H1 (cell line): ENCODE results near the gene SCRN3. TPM values are rescaled to one million over a fixed set of nuclear protein-coding genes. Genes with fewer than 3 reads are reported as not detected.

Experiments
- CTCF ChIA-PET: fragments of 300-600 bp; sonication (Branson Sonifier 250); formaldehyde crosslinking; loops from one replicate; lab custom pipeline; 2021; ENCODE audit not compliant: partially characterized antibody; lab: Charles Lee
- POLR2A ChIA-PET: fragments of 300-600 bp; sonication (Branson Sonifier 250); formaldehyde crosslinking; loops from one replicate; lab custom pipeline; 2021; ENCODE audit warnings: inconsistent platforms; ENCODE audit not compliant: partially characterized antibody; lab: Charles Lee
- DNase-seq, 2 experiments: peaks; one replicate each; pipeline versions ENCODE4 v3.0.0 to v3.0.0-alpha.2; 2010 to 2022; ENCODE audit warnings: low spot score in 2 of 2, low read depth in 1 of 2, mixed read lengths in 1 of 2
- FAIRE-seq: peaks from 2 replicates; lab custom pipeline; 2011; peaks lifted over from hg19 to GRCh38; lab: Jason Lieb, UNC
- H2AFZ ChIP-seq: 2 replicates; pipeline ENCODE4 v1.8.1; 2012; ENCODE audit warnings: low read length, inconsistent platforms
- H2AK5ac ChIP-seq: 2 replicates; pipeline ENCODE4 v1.6.1; 2013; ENCODE audit warnings: low read depth, low read length
- H2BK120ac ChIP-seq: replicated peaks from 2 replicates; pipeline ENCODE3; 2013; ENCODE audit warnings: low read depth, low read length, inconsistent platforms
- H2BK12ac ChIP-seq: 2 replicates; pipeline ENCODE4 v1.6.1; 2013; ENCODE audit warnings: low read depth, low read length
- H2BK15ac ChIP-seq: 2 replicates; pipeline ENCODE4 v1.6.1; 2013; ENCODE audit warnings: low read length
- H2BK20ac ChIP-seq: 2 replicates; pipeline ENCODE4 v1.6.1; 2013; ENCODE audit warnings: low read length
- H2BK5ac ChIP-seq: 2 replicates; pipeline ENCODE4 v1.6.1; 2013; ENCODE audit warnings: low read depth, low read length
- H3K14ac ChIP-seq: 2 replicates; pipeline ENCODE4 v1.6.1; 2013; ENCODE audit warnings: inconsistent platforms; ENCODE audit not compliant: insufficient read length
- H3K18ac ChIP-seq: 2 replicates; pipeline ENCODE4 v1.6.1; 2013; ENCODE audit warnings: low read length; ENCODE audit errors: extremely low read depth
- H3K23ac ChIP-seq: 2 replicates; pipeline ENCODE4 v1.6.1; 2013; ENCODE audit warnings: inconsistent platforms; ENCODE audit not compliant: insufficient read length
- H3K23me2 ChIP-seq: 2 replicates; pipeline ENCODE4 v1.6.1; 2013; ENCODE audit warnings: low read depth, low read length
- H3K27ac ChIP-seq: 2 replicates; pipeline ENCODE4 v1.6.1; 2011; ENCODE audit warnings: low read depth, low read length, inconsistent platforms
- H3K27me3 ChIP-seq, 4 experiments: replicated peaks in 1 of 4; 1 replicate in 1 of 4; 2 replicates in 3 of 4; pipeline versions ENCODE4 v1.6.1 to v1.8.1; 2011 to 2013; ENCODE audit warnings: low read length in 3 of 4, mild to moderate bottlenecking in 3 of 4, inconsistent platforms in 2 of 4, mixed read lengths in 2 of 4, moderate library complexity in 1 of 4; ENCODE audit not compliant: control insufficient read depth in 3 of 4, insufficient read depth in 3 of 4; ENCODE audit errors: extremely low read depth in 1 of 4
- H3K36me3 ChIP-seq, 4 experiments: 2 replicates each; pipeline versions ENCODE4 v1.6.1 to v1.8.1; 2011 to 2013; ENCODE audit warnings: mild to moderate bottlenecking in 4 of 4, low read length in 3 of 4, moderate library complexity in 2 of 4, control low read depth in 1 of 4, inconsistent platforms in 1 of 4; ENCODE audit not compliant: insufficient read depth in 4 of 4, control insufficient read depth in 2 of 4
- H3K4ac ChIP-seq: replicated peaks from 2 replicates; pipeline ENCODE3; 2013; ENCODE audit warnings: low read length, low read depth, mixed read lengths, inconsistent platforms; ENCODE audit not compliant: insufficient read length
- H3K4me1 ChIP-seq, 4 experiments: replicated peaks in 1 of 4; 1 replicate in 1 of 4; 2 replicates in 3 of 4; pipeline versions ENCODE4 v1.6.1 to v1.8.1; 2011 to 2013; ENCODE audit warnings: low read length in 3 of 4, inconsistent platforms in 2 of 4, mixed read lengths in 1 of 4; ENCODE audit not compliant: insufficient read depth in 4 of 4, control insufficient read depth in 3 of 4
- H3K4me2 ChIP-seq, 2 experiments: 2 replicates each; pipeline versions ENCODE4 v1.6.1 to v1.8.1; 2011 to 2013; ENCODE audit warnings: low read depth in 2 of 2, low read length in 2 of 2, control low read depth in 1 of 2, inconsistent platforms in 1 of 2, mild to moderate bottlenecking in 1 of 2; ENCODE audit not compliant: insufficient read depth in 1 of 2
- H3K4me3 ChIP-seq, 4 experiments: fragments of 200-600, 300-600 bp in 1 of 4; sonication (generic), shearing (Covaris generic), sonication (Bioruptor Twin) in 1 of 4; 2 replicates each; pipeline versions ENCODE4 v1.5.1 to v1.8.1; 2011 to 2016; ENCODE audit warnings: low read length in 4 of 4, low read depth in 3 of 4, control low read depth in 2 of 4, inconsistent platforms in 2 of 4, mild to moderate bottlenecking in 2 of 4, mixed read lengths in 1 of 4, moderate library complexity in 1 of 4; ENCODE audit not compliant: insufficient read depth in 2 of 4; ENCODE audit errors: extremely low read depth in 1 of 4
- H3K56ac ChIP-seq: replicated peaks from 2 replicates; pipeline ENCODE3; 2013; ENCODE audit warnings: low read depth, mild to moderate bottlenecking, mixed read lengths, low read length, inconsistent platforms; ENCODE audit not compliant: insufficient read length
- H3K79me1 ChIP-seq: 2 replicates; pipeline ENCODE4 v1.6.1; 2013; ENCODE audit warnings: low read depth, low read length, control low read depth
- H3K79me2 ChIP-seq, 2 experiments: 2 replicates each; pipeline versions ENCODE4 v1.6.1 to v1.8.1; 2012 to 2013; ENCODE audit warnings: low read length in 2 of 2, mild to moderate bottlenecking in 2 of 2, inconsistent platforms in 1 of 2; ENCODE audit not compliant: insufficient read depth in 2 of 2, control insufficient read depth in 1 of 2
- H3K9ac ChIP-seq, 4 experiments: replicated peaks in 1 of 4; 1 replicate in 1 of 4; 2 replicates in 3 of 4; pipeline versions ENCODE4 v1.6.1 to v1.8.1; 2011 to 2013; ENCODE audit warnings: low read depth in 3 of 4, low read length in 3 of 4, control low read depth in 2 of 4, mild to moderate bottlenecking in 2 of 4, moderate library complexity in 2 of 4, inconsistent platforms in 1 of 4; ENCODE audit errors: extremely low read depth in 1 of 4
- H3K9me3 ChIP-seq, 2 experiments: 2 replicates each; pipeline versions ENCODE4 v1.6.1 to v1.8.1; 2012 to 2013; ENCODE audit warnings: mild to moderate bottlenecking in 2 of 2, moderate library complexity in 2 of 2, control low read depth in 1 of 2, inconsistent platforms in 1 of 2, low read depth in 1 of 2, low read length in 1 of 2, mixed read lengths in 1 of 2; ENCODE audit not compliant: insufficient read depth in 2 of 2
- H4K20me1 ChIP-seq, 2 experiments: replicated peaks in 1 of 2; 2 replicates each; pipeline versions ENCODE3 to v1.8.1; 2011 to 2013; ENCODE audit warnings: inconsistent platforms in 2 of 2, low read length in 2 of 2, mild to moderate bottlenecking in 1 of 2; ENCODE audit not compliant: insufficient read depth in 2 of 2, control insufficient read depth in 1 of 2
- H4K5ac ChIP-seq: 2 replicates; pipeline ENCODE4 v1.6.1; 2013; ENCODE audit warnings: low read length, low read depth, mixed read lengths, inconsistent platforms; ENCODE audit not compliant: insufficient read length
- H4K8ac ChIP-seq: 2 replicates; pipeline ENCODE4 v1.8.0; 2013; ENCODE audit warnings: mild to moderate bottlenecking, moderate library complexity, low read length, inconsistent platforms; ENCODE audit not compliant: insufficient read depth; ENCODE audit errors: extremely low read depth
- H4K91ac ChIP-seq: replicated peaks from 2 replicates; pipeline ENCODE3; 2013; ENCODE audit warnings: low read length, mixed read lengths, inconsistent platforms; ENCODE audit not compliant: insufficient read length
- ASH2L ChIP-seq: fragments of 200-600, 300-600 bp; sonication (generic); IDR thresholded peaks from one replicate; pipeline ENCODE4 v1.7.1; 2017; ENCODE audit warnings: low read length
- ATF3 ChIP-seq: IDR thresholded peaks from 2 replicates; pipeline ENCODE4 v1.6.1; 2011; ENCODE audit warnings: low read depth, mild to moderate bottlenecking, low read length; ENCODE audit not compliant: insufficient read depth
- CBX5 ChIP-seq: fragments of 300-800, 300-1000 bp; sonication (generic); IDR thresholded peaks from 2 replicates; pipeline ENCODE4 v1.7.1; 2016; ENCODE audit warnings: antibody characterized with exemption, low read length, low read depth
- CHD2 ChIP-seq: IDR thresholded peaks from 2 replicates; pipeline ENCODE4 v1.6.1; 2012; ENCODE audit warnings: low read length, improper control_type of control experiment
- PHF8 ChIP-seq: fragments of 200-600 bp; sonication (generic); conservative IDR thresholded peaks from 2 replicates; pipeline ENCODE4 v1.7.1; 2012; ENCODE audit warnings: low read depth, mild to moderate bottlenecking, inconsistent platforms, low read length, moderate library complexity
- POLR2AphosphoS5 ChIP-seq: IDR thresholded peaks from 2 replicates; pipeline ENCODE4 v1.6.1; 2011; ENCODE audit warnings: low read depth, low read length
- POU5F1 ChIP-seq: IDR thresholded peaks from 2 replicates; pipeline ENCODE4 v1.6.1; 2011; ENCODE audit warnings: low read depth, mild to moderate bottlenecking, low read length, moderate library complexity
- RBBP5 ChIP-seq: IDR thresholded peaks from 2 replicates; pipeline ENCODE4 v1.7.1; 2012; ENCODE audit warnings: low read depth, mild to moderate bottlenecking, inconsistent platforms, low read length, moderate library complexity, borderline replicate concordance
- RXRA ChIP-seq: IDR thresholded peaks from 2 replicates; pipeline ENCODE4 v1.6.1; 2011; ENCODE audit warnings: low read depth, mild to moderate bottlenecking, low read length, moderate library complexity; ENCODE audit not compliant: insufficient read depth
- SRF ChIP-seq: IDR thresholded peaks from 2 replicates; pipeline ENCODE4 v1.6.1; 2011; ENCODE audit warnings: mild to moderate bottlenecking, low read depth, low read length, moderate library complexity
- SUZ12 ChIP-seq: fragments of 200-600 bp; sonication (generic); IDR thresholded peaks from 2 replicates; pipeline ENCODE4 v1.6.1; 2012; ENCODE audit warnings: mild to moderate bottlenecking, inconsistent platforms, low read length, moderate library complexity, mixed read lengths
- TCF12 ChIP-seq: IDR thresholded peaks from 2 replicates; pipeline ENCODE4 v1.6.1; 2011; ENCODE audit warnings: low read depth, mild to moderate bottlenecking, low read length
- YY1 ChIP-seq: IDR thresholded peaks from 2 replicates; pipeline ENCODE4 v1.6.1; 2011; ENCODE audit warnings: low read depth, mild to moderate bottlenecking, low read length
- WGBS, 2 experiments: shearing (Covaris generic) in 1 of 2; methylation state at CpG; one replicate each; pipeline versions ENCODE4 v1.1.6 to v1.1.7; 2013 to 2015; ENCODE audit warnings: low lambda C conversion rate in 2 of 2, mixed read lengths in 2 of 2, inconsistent platforms in 1 of 2, low coverage in 1 of 2, missing lambda C conversion rate in 1 of 2; ENCODE audit not compliant: insufficient replicate concordance in 2 of 2, insufficient coverage in 1 of 2, insufficient read length in 1 of 2; ENCODE audit errors: extremely low coverage in 1 of 2, missing lambda C conversion rate in 1 of 2; 5-methylcytosine and 5-hydroxymethylcytosine counted together
- polyA plus RNA-seq, 7 experiments: library from polyadenylated mRNA; depleted of rRNA in 3 of 7; stranded (reverse) in 5 of 7; unstranded in 2 of 7; fragments of >200 nt in 5 of 7; fragments of 200-250 nt in 2 of 7; gene quantifications; 1 replicate in 5 of 7; 2 replicates in 1 of 7; 4 replicates in 1 of 7; pipeline versions ENCODE4 v1.2.1 to v1.2.3, GENCODE V29; 2011 to 2013; ENCODE audit warnings: missing spikeins in 2 of 7, mixed read lengths in 2 of 7
- total RNA-seq: library from RNA; stranded (reverse); fragmentation: NEBNext Ultra II Directional; extraction: Animal tissue kit (Norgen Biotek cat#: 25700); gene quantifications from 2 replicates; pipeline ENCODE4 v1.2.1, GENCODE V29; 2021

SCRN3 gene
- total and polyA plus RNA-seq, 2 of the 8 experiments (the other 6 are each of a cell fraction or from before 2014, with no cell fraction given): 7.4 to 7.8 TPM

DNA sequence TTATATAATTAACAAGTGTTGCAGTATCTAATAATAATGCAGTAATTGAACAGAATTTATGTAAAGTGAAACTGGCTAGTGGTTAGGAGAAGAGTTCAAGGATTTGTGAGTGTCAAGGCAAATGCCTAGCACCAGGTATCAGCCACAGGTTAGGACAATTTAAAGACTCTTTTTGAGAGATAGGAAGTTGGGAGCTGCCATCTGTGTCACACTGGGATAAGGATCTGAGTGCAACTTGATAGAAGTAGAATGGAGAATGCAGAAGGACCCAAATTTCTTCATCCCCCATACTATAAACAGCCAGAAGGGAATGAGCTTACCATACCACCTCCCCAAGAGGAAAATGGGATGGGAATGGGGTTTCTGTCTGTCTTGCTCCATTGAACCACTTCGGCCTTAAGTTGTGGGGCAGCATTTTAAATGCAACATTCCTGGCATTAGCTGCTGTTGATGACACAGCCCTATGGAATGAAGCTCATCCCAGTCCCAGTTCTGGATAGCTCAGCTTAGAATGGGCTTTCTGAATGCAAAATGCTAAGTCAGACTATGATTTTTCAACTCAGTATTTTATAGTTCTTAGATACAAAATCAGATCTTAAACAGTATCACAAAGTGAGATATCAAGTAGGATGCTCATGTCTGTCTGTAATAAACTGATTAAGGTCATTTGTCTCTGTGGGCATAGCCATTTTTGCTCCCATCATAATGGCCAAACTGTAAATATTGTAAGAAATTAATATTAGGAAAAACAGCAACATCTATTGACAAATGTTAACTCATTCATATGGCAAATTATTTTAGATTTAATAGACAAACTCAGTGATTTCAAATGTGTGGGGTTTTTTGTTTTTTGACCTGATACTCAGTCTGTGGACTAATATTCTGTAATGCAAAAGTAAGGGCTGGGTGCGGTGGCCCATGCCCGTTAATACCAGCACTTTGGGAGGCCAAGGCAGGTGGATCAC is 47.3 kb downstream of the SCRN3 start:
- Histone ChIP-seq H3K9me3 (no peaks in the 10 kb centered on the region), H3K4ac (no peak overlapping the region), H3K79me2 (no peaks in the 10 kb centered on the region), H2BK5ac (no peak overlapping the region), H4K91ac (no peak overlapping the region), H3K27me3 (no peaks in the 10 kb centered on the region), H3K36me3 (no peaks in the 10 kb centered on the region), H2AFZ (no peak overlapping the region), H4K8ac (no peak overlapping the region), H3K4me3 (no peak overlapping the region), H3K9ac (no peak overlapping the region), H3K4me1 (no peaks in the 10 kb centered on the region), H3K56ac (no peak overlapping the region), H3K27ac (no peak overlapping the region), H3K18ac (no peak overlapping the region), H2BK20ac (no peak overlapping the region), H4K5ac (no peak overlapping the region), H4K20me1 (no peaks in the 10 kb centered on the region), H3K23me2 (no peaks in the 10 kb centered on the region), H2BK12ac (no peak overlapping the region), H3K4me2 (no peak overlapping the region), H2AK5ac (no peak overlapping the region), H3K79me1 (no peaks in the 10 kb centered on the region), H3K23ac (no peak overlapping the region), H2BK15ac (no peak overlapping the region), H3K14ac (no peak overlapping the region), H2BK120ac (no peak overlapping the region)
- DNase-seq (no peak), FAIRE-seq (no peak)
- CTCF ChIA-PET: no interaction called here
- POLR2A ChIA-PET: interaction anchor here (1.5 kb wide), 1 partner anchor 17 kb away, joined by 3 read pairs; no protein-coding TSS in a partner anchor
- 87% methylated on average over 3 of the region's 3 CpGs; no CpG with 5 or more reads in 1 of the 2 experiments for WGBS, 2 experiments
- TF ChIP-seq CBX5: no peak
- TF ChIP-seq PHF8: no peak
- TF ChIP-seq TCF12: no peak
- no peak for TF ChIP-seq SUZ12
- TF ChIP-seq SRF: no peak
- TF ChIP-seq ASH2L: no peak
- no peak for TF ChIP-seq POLR2AphosphoS5
- no peak for TF ChIP-seq RXRA
- TF ChIP-seq ATF3: no peak
- TF ChIP-seq RBBP5: no peak
- TF ChIP-seq YY1: no peak
- TF ChIP-seq POU5F1: no peak
- no peak for TF ChIP-seq CHD2
